ENCODE results near the gene ANKS3. TPM values are rescaled to one million over a fixed set of nuclear protein-coding genes. Genes with fewer than 3 reads are reported as not detected.

The ANKS3 gene
- polyA plus RNA-seq, 1 of the 3 experiments (the other 2 are of a cell fraction) = 42.2 TPM

- WGBS (ENCODE audit: low lambda C conversion rate) = 96% methylated on average over 18 of the region's 20 CpGs
- Histone ChIP-seq H3K9me3 (no peaks in the 10 kb centered on the region), H3K9me2 (no peaks in the 10 kb centered on the region), H3K9ac (no peak overlapping the region), H3K4me2 (no peak overlapping the region), H3K36me3 (replicated peaks in 1 of 2; ENCODE audit: control insufficient read depth in 1 of 2, insufficient read depth in 2 of 2, low read length in 1 of 2) (peaks cover 11 to 31% of the 10 kb centered on the region in 2 experiments), H3K4me3 (ENCODE audit: low read depth in 2 of 2, low read length in 1 of 2) (no peak overlapping the region), H3F3A (replicated peaks; ENCODE audit: insufficient read depth) (no peaks in the 10 kb centered on the region), H3K4me1 (ENCODE audit: control insufficient read depth in 1 of 2, insufficient read depth in 2 of 2, low read depth in 1 of 2, low read length in 1 of 2) (no peaks in the 10 kb centered on the region), H3K79me2 (ENCODE audit: insufficient read depth) (no peaks in the 10 kb centered on the region), H3K27ac (ENCODE audit: low read depth in 2 of 2, low read length in 1 of 2) (no peak overlapping the region), H2AFZ (ENCODE audit: low read depth) (no peak overlapping the region), H3K27me3 (ENCODE audit: insufficient read depth) (no peaks in the 10 kb centered on the region), H4K20me1 (ENCODE audit: insufficient read depth) (no peaks in the 10 kb centered on the region)
- POLR2A ChIA-PET = no interaction called here
- CTCF ChIA-PET = interaction anchor here (1.2 to 1.4 kb wide), 2 partner anchors 17 to 288 kb away, joined by 3 read pairs; no protein-coding TSS in a partner anchor
- no peak for DNase-seq
- TF ChIP-seq CHD2 (IDR thresholded peaks at IDR 0.05; ENCODE audit: low read length, partially characterized antibody) (no peak), ELF1 (IDR thresholded peaks at IDR 0.05) (no peak), FOXM1 (IDR thresholded peaks at IDR 0.05; ENCODE audit: low read depth) (no peak), FOXJ3 (CRISPR knock-in tag; IDR thresholded peaks at IDR 0.05) (no peak), USF2 (IDR thresholded peaks at IDR 0.05; ENCODE audit: borderline replicate concordance, low read depth, low read length) (no peak), NRF1 (IDR thresholded peaks at IDR 0.05; ENCODE audit: low read depth, low read length) (no peak), EZH2phosphoT487 (IDR thresholded peaks at IDR 0.05; ENCODE audit: borderline replicate concordance, low read depth) (no peak)
Observed at GRCh38 chr16:4667203-4667963, 66.7 kb downstream of the ANKS3 start.

- CTCF ChIA-PET = no interaction called here
- TF ChIP-seq MEF2A (IDR thresholded peaks at IDR 0.05; ENCODE audit: borderline replicate concordance, low read depth) (no peak), ELF1 (IDR thresholded peaks at IDR 0.05) (no peak), USF2 (IDR thresholded peaks at IDR 0.05; ENCODE audit: borderline replicate concordance, low read depth, low read length) (no peak), RCOR1 (IDR thresholded peaks at IDR 0.05; ENCODE audit: low read length) (no peak), ZBTB33 (IDR thresholded peaks at IDR 0.05; ENCODE audit: borderline replicate concordance, low read depth) (no peak), MXI1 (IDR thresholded peaks at IDR 0.05; ENCODE audit: low read depth, low read length) (no peak), GABPA (IDR thresholded peaks at IDR 0.05; ENCODE audit: low read depth) (no peak), CTCF (IDR thresholded peaks at IDR 0.05) (no peak), EP300 (IDR thresholded peaks at IDR 0.05; ENCODE audit: borderline replicate concordance in 1 of 2, low read depth in 1 of 2, low read length in 1 of 2) (no peak), FOSL2 (IDR thresholded peaks at IDR 0.05; ENCODE audit: borderline replicate concordance, low read depth) (no peak), NFIC (IDR thresholded peaks at IDR 0.05; ENCODE audit: borderline replicate concordance) (no peak), IRF3 (IDR thresholded peaks at IDR 0.05; ENCODE audit: low read depth, low read length) (no peak), JUND (IDR thresholded peaks at IDR 0.05) (no peak), FOXJ3 (CRISPR knock-in tag; IDR thresholded peaks at IDR 0.05) (no peak), MAX (IDR thresholded peaks at IDR 0.05; ENCODE audit: low read depth) (no peak)
Observed at GRCh38 chr16:4666537-4667202, 67.4 kb downstream of the ANKS3 start.

More at GRCh38 chr16:4666537-4667202, 67.4 kb downstream of the ANKS3 start:
- Histone ChIP-seq H3K4me3 (ENCODE audit: low read depth in 2 of 2, low read length in 1 of 2) (no peak overlapping the region), H3F3A (replicated peaks; ENCODE audit: insufficient read depth) (no peaks in the 10 kb centered on the region), H3K27me3 (ENCODE audit: insufficient read depth) (no peaks in the 10 kb centered on the region), H3K9me3 (no peaks in the 10 kb centered on the region), H3K4me2 (no peak overlapping the region), H3K4me1 (ENCODE audit: control insufficient read depth in 1 of 2, insufficient read depth in 2 of 2, low read depth in 1 of 2, low read length in 1 of 2) (no peaks in the 10 kb centered on the region), H2AFZ (ENCODE audit: low read depth) (no peak overlapping the region), H3K36me3 (replicated peaks in 1 of 2; ENCODE audit: control insufficient read depth in 1 of 2, insufficient read depth in 2 of 2, low read length in 1 of 2) (peaks cover 6 to 30% of the 10 kb centered on the region in 2 experiments), H4K20me1 (ENCODE audit: insufficient read depth) (peaks cover 1% of the 10 kb centered on the region; the same call in 1 of the 2 replicates), H3K79me2 (ENCODE audit: insufficient read depth) (no peaks in the 10 kb centered on the region), H3K9me2 (no peaks in the 10 kb centered on the region), H3K27ac (ENCODE audit: low read depth in 2 of 2, low read length in 1 of 2) (no peak overlapping the region), H3K9ac (no peak overlapping the region)
- DNase-seq = no peak
- 96% methylated on average over 13 of the region's 20 CpGs for WGBS (ENCODE audit: low lambda C conversion rate)
- POLR2A ChIA-PET = no interaction called here
